ENCODE measurements around the gene TMEM86A.
"Not testable (repeated sequence)": the region's sequence is repeated elsewhere in the genome, so short reads cannot be mapped to it uniquely, and the experiment has no call there.

Gene TMEM86A, protein sequence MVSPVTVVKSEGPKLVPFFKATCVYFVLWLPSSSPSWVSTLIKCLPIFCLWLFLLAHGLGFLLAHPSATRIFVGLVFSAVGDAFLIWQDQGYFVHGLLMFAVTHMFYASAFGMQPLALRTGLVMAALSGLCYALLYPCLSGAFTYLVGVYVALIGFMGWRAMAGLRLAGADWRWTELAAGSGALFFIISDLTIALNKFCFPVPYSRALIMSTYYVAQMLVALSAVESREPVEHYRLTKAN
- total RNA-seq: 2.5 to 10.4 reads per million in 2 donors

DNA sequence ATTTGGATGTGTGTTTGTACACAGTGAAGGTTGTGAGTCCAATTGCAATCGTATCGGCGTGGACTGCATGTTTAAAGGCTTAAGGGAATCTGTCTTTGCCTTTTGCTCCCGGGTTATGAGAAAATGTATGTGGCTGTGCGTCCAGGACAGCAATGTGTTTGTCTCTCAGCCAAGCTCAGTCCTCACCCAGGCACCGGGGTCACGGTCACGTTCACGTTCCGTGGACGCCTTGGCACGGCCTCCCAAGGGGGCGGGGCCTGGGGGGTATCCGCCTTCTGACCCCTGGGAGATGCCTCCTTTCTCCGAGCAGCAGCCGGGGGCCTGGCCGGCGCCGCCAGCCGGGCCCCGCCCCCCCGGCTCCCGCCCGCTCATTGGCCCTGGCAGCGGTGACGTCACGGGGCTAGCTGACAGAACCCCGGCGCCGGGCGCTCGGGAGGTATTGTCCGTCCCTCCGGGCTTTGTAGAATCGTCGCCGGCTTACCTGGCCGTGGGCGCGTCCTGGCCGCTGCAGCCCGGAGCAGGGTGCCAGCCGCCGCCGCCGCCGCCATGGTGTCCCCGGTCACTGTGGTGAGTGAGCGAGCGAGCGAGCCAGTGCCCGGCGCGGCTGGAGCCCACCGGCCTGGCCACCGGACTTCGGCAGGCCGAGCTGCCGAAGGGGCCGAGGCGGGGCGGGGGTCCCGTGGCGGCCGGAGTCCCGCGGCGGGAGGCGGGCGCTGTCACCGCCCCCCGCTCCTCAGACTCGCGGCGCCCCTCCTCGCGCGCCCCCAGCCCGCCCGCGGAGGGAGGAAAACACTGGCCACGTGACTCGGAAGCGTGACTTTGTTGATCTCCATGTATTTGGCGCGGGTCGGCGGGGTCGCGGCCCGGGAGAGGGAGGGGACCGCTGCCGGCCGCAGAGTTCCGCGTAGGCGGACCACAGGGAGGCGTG, at the start of gene TMEM86A:
Gene TMEM86A (plus strand): TSS at position 439 of the 928 bp plus-strand sequence. CDS start 108 bp downstream, at position 547.
- DNase-seq: peak; percentile 90

DNA sequence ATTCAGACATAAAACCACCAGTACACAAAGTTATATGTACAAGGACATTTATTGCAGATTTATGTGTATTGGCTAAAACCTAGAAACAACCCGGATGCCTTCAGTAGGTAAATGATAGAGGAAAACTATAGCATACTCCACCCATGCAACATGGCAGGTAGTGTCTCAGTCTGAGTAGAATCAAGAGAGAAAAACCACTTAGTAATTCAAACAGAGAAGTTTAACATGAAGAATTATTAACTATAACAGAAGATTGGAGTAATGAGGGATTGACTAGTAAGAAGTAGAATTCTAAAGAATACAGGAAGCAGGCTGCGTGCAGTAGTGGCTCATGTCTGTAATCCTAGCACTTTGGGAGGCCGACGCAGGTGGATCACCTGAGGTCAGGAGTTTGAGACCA, 48.2 kb upstream of the TMEM86A start:
- no peak for DNase-seq

DNA sequence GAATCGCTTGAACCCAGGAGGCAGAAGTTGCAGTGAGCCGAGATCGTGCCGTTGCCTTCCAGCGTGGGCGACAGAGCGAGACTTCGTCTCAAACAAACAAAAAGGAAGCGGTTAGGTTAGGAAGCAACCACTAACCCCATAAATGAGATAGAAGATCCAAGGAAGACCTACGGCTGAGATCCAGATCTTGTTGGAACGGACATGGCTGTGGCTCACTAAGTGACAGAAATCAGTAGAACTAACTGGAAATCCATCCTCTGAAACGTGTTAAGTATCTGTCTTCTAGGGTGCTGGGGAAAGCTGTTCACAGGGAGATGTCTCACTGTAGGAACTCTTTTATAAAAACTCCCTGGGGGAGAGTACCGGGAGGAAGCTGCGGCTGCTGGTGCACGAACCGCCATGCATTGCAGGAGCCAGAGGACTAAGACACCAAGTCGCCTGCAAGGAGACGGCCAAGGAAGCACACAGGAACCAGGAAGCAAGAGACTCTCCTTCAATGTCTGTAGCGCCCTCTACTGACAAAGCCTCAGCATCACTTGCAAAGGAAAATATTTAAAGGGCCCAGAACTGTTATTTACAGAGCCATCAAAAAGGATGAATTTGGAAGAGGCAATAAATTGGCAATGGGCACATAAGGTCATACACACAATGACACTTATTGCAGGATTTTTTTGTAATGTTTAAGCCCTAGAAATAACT, 47.6 kb upstream of the TMEM86A start:
- peak; percentile 18 for DNase-seq

DNA sequence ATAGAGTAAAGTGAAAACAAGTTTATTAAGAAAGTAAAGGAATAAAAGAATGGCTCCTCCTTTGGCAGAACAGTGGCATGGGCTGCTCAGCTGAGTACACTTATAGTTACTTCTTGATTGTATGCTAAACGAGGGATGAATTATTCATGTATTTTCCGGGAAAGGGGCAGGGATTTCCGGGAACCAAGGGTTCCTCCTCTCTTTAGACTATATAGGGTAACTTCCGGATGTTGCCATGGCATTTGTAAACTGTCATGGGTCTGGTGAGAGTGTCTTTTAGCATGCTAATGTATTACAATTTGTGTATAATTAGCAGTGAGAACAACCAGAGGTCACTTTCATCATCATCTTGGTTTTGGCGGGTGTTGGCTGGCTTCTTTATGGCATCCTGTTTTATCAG, 40.9 kb upstream of the TMEM86A start:
- DNase-seq: no peak

- not testable (repeated sequence) for DNase-seq
These were observed 33.2 kb upstream of the TMEM86A start for GRCh38 chr11:18665353-18665872.

DNA sequence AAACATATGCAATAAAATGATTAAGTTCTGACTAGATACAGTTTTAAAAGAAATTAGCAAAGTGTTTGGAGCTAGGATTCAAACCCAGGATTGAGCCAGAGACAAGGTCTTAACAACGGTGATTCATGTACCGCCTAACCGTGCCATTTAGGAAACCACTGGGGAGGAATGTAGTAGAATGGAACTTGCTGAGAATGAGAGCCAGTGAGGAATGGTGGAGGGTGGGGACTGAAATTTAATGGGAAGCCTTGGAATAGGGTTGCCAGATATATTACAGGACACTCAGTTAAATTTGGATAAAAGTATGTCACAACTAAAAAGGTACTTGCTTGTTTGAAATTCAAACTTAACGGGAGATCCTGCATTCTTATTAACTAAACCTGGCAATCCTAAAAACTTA, 30.4 kb upstream of the TMEM86A start:
- no peak for DNase-seq

- peak; percentile 4 for DNase-seq
These were observed 29.4 kb upstream of the TMEM86A start for GRCh38 chr11:18669219-18669596.

DNA sequence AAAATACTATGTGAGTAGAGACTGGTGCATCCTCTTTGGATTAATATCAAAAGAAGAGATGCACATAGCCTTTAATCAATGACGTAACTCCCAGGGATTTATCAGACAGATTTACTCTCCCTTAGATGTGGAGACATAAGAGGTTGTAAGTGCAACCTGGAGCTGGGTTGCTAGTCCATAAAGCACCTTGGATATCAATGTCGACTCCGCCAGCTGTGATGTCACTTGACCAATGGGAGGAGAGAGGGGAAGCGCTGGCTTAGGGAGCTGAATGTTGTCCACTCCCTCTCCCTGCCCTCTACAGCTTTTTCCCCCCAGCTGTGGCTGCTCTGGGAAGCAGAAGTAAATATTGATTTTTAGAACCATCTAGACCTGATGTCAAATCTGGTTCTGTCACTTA, 28.9 kb upstream of the TMEM86A start:
- DNase-seq: no peak

DNA sequence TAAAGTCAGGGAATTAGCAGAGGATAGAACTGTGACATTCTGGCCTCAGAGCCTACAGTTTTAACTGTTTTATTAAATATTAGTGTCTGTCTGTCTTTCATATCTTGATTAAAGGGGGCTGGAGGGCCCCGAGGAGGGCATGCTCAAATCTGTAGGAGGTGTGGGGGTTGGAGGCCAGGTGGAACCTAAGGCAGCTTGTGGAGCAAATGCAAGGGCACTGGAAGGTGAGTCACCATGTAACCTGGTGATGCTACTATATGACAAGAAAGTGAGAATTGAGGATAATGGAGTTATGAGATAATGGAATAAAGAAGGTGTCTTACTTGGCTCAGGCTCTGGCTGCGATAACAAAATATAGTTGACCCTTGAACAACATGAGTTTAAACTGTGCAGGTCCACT, 27.3 kb upstream of the TMEM86A start:
- no peak for DNase-seq

DNA sequence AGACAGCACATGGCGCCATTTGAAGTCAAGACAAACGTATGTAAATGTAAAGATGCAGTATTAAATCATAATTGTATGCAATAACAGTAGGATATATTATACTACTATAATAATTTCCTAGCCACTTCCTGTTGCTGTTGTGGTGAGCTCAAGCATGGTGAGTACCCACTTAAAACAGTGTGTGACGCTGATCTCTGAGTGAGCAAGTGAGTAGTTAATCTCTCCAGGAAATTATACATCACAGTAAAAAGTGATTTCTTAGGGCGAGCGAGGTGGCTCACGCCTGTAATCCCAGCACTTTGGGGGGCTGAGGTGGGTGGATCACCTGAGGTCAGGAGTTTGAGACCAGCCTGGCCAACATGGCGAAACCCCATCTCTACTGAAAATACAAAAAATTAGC, 26.4 kb upstream of the TMEM86A start:
- peak; percentile 23 for DNase-seq

- no peak for DNase-seq
These were observed 21.8 kb upstream of the TMEM86A start for GRCh38 chr11:18676803-18677202.

GRCh38 chr11:18677560-18677959, 21.0 kb upstream of the TMEM86A start:
- DNase-seq: no peak

DNA sequence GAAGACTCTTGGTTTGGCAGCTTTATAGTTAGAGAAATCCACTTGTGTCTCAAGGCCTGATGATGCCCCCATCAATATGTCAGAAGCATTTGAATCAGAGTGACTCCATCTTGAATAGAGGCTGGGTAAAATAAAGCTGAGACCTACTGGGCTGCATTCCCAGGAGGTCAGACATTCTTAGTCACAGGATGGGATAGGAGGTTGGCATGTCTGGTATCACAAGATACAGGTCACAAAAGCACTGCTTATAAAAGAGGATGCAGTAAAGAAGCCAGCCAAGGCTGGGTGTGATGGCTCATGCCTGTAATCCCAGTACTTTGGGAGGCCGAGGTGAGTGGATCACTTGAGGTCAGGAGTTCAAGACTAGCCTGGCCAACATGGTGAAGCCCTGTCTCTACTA, 16.6 kb upstream of the TMEM86A start:
- not testable (repeated sequence) for DNase-seq

- DNase-seq: no peak
These were observed 16.1 kb upstream of the TMEM86A start for GRCh38 chr11:18682466-18682865.

DNA sequence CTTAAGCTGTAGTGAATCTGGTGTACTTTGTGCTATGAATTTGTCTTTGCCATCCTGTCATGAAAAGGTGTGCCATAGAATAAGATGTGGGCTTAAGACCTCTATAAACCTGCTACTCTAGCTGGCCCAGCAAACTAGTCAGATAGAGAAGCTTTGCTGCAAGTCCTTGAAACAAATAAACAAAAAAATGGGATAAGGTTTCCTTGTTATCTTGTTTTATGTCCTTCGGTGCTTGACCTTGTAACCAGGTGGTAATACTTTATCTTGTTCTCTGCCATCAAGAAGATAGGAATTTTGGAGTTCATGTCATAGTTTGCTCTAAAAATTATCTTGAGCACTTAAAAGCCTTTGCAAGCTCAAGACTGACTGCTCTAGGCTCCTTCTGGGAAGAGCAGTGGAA, 14.3 kb upstream of the TMEM86A start:
- no peak for DNase-seq

DNA sequence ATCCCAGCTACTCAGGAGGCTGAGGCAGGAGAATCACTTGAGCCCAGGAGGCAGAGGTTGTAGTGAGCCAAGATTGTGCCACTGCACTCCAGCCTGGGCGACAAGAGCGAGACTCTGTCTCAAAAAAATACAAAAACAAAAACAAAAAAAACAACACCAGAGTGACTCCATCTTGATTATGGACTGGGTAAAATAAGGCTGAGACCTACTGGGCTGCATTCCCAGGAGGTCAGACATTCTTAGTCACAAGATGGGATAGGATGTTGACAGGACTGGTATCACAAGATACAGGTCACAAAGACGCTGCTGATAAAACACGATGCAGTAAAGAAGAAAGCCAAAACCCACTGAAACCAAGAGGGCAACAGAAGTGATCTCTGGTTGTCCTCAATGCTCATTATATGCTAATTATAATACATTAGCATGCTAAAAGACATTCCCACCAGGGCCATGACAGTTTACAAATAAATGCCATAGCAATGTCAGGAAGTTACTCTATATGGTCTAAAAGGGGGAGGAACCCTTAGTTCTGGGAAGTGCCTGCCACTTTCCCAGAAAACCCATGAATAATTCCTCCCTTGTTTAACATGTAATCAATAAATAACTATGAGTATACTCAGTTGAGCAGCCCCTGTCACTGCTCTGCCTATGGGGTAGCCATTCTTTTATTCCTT, 7.0 kb upstream of the TMEM86A start:
- not testable (repeated sequence) for DNase-seq

DNA sequence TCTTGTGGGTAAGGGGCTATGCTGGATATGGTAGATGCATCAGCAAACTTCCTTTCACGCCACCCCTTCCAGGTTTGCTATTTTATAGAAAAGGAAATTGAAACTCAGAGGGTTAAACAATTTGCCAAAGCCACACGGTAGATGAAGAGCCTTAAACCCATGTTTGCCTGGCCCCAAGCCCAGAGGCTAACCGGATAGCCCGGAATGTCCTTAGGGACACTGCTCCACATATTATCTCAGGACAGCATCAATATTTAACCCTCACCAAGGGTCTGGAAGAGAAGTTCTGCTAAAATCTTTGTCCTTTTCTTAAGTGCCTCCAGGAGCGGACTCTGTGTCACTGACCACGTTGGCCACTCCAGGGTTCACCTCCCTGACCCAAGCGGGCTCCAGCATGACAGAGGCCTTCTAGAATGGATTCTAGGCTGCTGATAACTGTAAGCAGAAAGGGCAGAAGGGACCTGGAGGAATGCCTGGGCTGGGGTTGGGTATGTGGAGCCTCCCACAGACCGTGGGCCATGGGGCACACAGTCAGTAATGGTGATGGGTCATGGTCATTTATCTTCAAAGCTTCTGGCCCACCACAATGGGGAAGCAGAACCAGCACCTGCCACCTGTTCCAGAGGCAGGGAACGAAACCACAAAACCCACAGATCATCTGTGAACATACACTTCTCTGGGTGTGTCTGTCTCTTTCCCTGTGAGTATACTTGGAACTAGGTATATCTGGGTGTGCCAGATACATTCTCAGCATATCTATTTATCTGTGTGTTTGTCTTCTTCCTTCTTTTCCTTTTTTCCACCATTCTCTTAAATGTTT, 5.4 kb upstream of the TMEM86A start:
- DNase-seq: no peak

GRCh38 chr11:18696638-18697225, 1.8 kb upstream of the TMEM86A start:
- DNase-seq: no peak

- no peak for DNase-seq
These were observed 1.0 kb upstream of the TMEM86A start for GRCh38 chr11:18697576-18697975.

DNA sequence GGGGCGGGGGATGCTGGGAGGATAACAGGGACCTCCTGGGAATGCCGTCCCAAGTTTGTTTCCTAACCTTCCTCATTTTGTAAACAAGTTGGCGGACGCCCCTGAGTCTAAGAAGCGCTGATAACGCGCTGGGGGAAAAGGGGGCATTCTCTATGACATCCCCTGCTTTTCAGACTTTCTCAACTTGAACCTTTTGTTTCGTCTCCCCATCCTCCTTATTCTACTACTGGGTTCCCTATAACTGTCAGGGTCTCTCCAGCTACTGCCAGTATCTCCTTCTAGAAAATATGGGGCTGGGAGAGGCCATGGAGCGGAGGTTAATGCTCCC, 654 bp downstream of the TMEM86A start:
- no peak for DNase-seq

DNA sequence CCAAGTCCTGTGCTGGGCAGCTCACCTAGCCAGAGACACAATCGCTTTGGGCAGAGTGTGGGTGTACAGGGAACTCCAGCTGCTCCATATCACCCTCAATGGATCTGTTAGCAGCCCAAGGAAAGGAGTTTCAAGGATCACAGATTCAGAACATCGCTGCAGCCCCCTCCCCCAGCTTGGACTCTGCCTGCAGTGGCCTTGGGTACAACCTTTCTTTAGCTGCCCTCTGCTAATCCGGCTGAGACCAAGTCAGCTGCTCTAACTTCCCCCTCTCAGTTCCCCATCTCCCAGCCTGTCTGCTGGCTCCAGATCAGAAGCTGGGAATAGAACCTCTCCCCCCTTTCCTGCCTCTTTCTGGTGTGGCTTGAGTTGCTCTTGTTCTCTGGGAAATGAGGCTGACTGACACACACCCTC, 1.3 kb downstream of the TMEM86A start:
- no peak for DNase-seq

Measured in T-helper 9 cell (primary cell).